Measurements from ENCODE around the gene NCAPG. TPM values are rescaled to one million over a fixed set of nuclear protein-coding genes. Genes with fewer than 3 reads are reported as not detected.

The NCAPG gene
- total RNA-seq, 1 donor from 2014 or later: 1.5 TPM

GRCh38 chr4:17786567-17786966 is 24.2 kb upstream of the NCAPG start:
- Mint-ChIP-seq H3K27me3 (peaks cover 13% of the 10 kb centered on the region), H3K9me3 (no peaks in the 10 kb centered on the region), H3K4me3 (no peak overlapping the region), H3K4me1 (peaks cover 13% of the 10 kb centered on the region), H3K36me3 (ENCODE audit: low read depth) (peaks cover 10% of the 10 kb centered on the region), H3K27ac (no peak overlapping the region)
- ATAC-seq (ENCODE audit: low read depth) (no peak), DNase-seq (no peak)
- intact Hi-C loops (cut with micrococcal nuclease): no loop called here
- ChIA-PET CTCF (no interaction called here), POLR2A (no interaction called here)
- no peak for TF ChIP-seq CTCF (IDR thresholded peaks at IDR 0.05)

GRCh38 chr4:17787315-17787714 is 23.5 kb upstream of the NCAPG start:
- ChIA-PET CTCF (interaction anchor here (0.6 kb wide), 1 partner anchor 17 kb away, joined by 3 read pairs; no protein-coding TSS in a partner anchor), POLR2A (interaction anchor here (0.7 kb wide), 1 partner anchor 209 kb away, joined by 3 read pairs; no protein-coding TSS in a partner anchor)
- no peak for ATAC-seq (ENCODE audit: low read depth)
- Mint-ChIP-seq H3K4me1 (peaks cover 5% of the 10 kb centered on the region), H3K27ac (no peak overlapping the region), H3K4me3 (no peak overlapping the region), H3K27me3 (peaks cover 5% of the 10 kb centered on the region), H3K36me3 (ENCODE audit: low read depth) (peaks cover 13% of the 10 kb centered on the region), H3K9me3 (no peaks in the 10 kb centered on the region)
- DNase-seq: no peak
- no peak for TF ChIP-seq CTCF (IDR thresholded peaks at IDR 0.05)
- intact Hi-C loops (cut with micrococcal nuclease): no loop called here

- no peak overlapping the region for H3K4me3 Mint-ChIP-seq
- ChIA-PET POLR2A (no interaction called here), CTCF (no interaction called here)
- no peaks in the 10 kb centered on the region for H3K27me3 Mint-ChIP-seq
- no peak for TF ChIP-seq CTCF (IDR thresholded peaks at IDR 0.05)
- no peak overlapping the region for H3K27ac Mint-ChIP-seq
- intact Hi-C loops (cut with micrococcal nuclease): no loop called here
- no peak for DNase-seq
- H3K4me1 Mint-ChIP-seq: peaks cover 5% of the 10 kb centered on the region
- no peak for ATAC-seq (ENCODE audit: low read depth)
- no peaks in the 10 kb centered on the region for H3K9me3 Mint-ChIP-seq
- H3K36me3 Mint-ChIP-seq (ENCODE audit: low read depth): peaks cover 24% of the 10 kb centered on the region
Observed at GRCh38 chr4:17788956-17789355, 21.8 kb upstream of the NCAPG start.

- DNase-seq: no peak
- H3K27ac Mint-ChIP-seq: no peak overlapping the region
- ChIA-PET POLR2A (no interaction called here), CTCF (no interaction called here)
- ATAC-seq (ENCODE audit: low read depth): no peak
- H3K27me3 Mint-ChIP-seq: no peaks in the 10 kb centered on the region
- intact Hi-C loops (cut with micrococcal nuclease): no loop called here
- no peaks in the 10 kb centered on the region for H3K9me3 Mint-ChIP-seq
- H3K4me1 Mint-ChIP-seq: no peaks in the 10 kb centered on the region
- peaks cover 47% of the 10 kb centered on the region for H3K36me3 Mint-ChIP-seq (ENCODE audit: low read depth)
- H3K4me3 Mint-ChIP-seq: no peak overlapping the region
- no peak for TF ChIP-seq CTCF (IDR thresholded peaks at IDR 0.05)
Observed at GRCh38 chr4:17794730-17795129, 16.0 kb upstream of the NCAPG start.

GRCh38 chr4:17797808-17798207 is 13.0 kb upstream of the NCAPG start:
- Mint-ChIP-seq H3K4me3 (no peak overlapping the region), H3K9me3 (no peaks in the 10 kb centered on the region), H3K27ac (no peak overlapping the region), H3K27me3 (no peaks in the 10 kb centered on the region), H3K4me1 (peaks cover 2% of the 10 kb centered on the region), H3K36me3 (ENCODE audit: low read depth) (peaks cover 55% of the 10 kb centered on the region)
- ChIA-PET POLR2A (interaction anchor here (0.8 kb wide), 1 partner anchor 12 kb away, joined by 3 read pairs; the partner anchor contains the start of genes DCAF16 and NCAPG), CTCF (interaction anchor here (1.4 kb wide), 1 partner anchor 11 kb away, joined by 6 read pairs; no protein-coding TSS in a partner anchor)
- no peak for TF ChIP-seq CTCF (IDR thresholded peaks at IDR 0.05)
- ATAC-seq (ENCODE audit: low read depth) (no peak), DNase-seq (no peak)
- intact Hi-C loops (cut with micrococcal nuclease): no loop called here
